Activated CD4-positive, alpha-beta T cell treated with anti-CD3 and anti-CD28 coated beads for 24 hours (primary cell): ENCODE results near the gene SYT17.
A peak's percentile ranks its signal among the peaks of the same experiment; 100 is the strongest.

ENCODE experiments used
- DNase-seq, 2 donors: peaks; one replicate each; pipeline ENCODE4 v3.0.0-alpha.2; 2020; ENCODE audit warnings: low read depth in 2 of 2

The SYT17 gene

DNA sequence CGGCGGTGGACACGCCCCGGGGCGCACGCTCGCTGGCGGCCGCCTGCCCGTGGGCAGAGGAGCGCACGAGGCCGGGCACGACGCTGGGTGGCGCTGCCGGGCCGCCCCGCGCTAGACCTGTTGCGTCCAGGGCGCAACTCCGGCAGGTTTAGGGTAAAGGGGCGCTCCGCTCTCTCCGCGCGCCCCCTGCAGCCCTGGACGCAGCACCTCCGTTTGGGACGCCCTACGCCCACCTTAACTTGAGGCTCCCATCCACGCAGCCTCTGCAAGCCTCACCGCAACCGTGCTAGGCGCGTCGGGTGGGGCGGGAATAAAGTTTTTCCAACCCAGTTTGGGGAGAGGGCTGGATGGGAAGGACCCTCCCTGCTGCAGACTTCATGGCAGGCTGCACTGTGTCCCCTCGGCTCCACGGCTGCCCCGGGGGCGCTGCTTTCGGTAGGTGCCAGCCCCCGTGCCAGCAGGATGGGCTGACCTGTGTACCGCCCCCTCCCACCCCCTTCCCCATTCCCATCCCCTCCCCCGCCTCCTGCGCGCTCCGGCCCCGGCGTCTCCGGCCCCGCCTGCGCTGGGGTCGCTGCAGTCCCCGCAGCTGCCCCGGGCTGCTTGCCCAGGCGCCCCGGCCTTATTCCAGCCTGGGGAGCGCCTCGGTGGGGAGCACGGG is at the start of gene SYT17:
Gene SYT17 (plus strand): TSS at position 531 of the 661 bp plus-strand sequence. CDS start 407 bp downstream, outside the sequence.
- peak; percentile 18 to 30 for DNase-seq

- DNase-seq, result no peak
Observed at GRCh38 chr16:19118938-19119431, 49.1 kb upstream of the SYT17 start.

DNA sequence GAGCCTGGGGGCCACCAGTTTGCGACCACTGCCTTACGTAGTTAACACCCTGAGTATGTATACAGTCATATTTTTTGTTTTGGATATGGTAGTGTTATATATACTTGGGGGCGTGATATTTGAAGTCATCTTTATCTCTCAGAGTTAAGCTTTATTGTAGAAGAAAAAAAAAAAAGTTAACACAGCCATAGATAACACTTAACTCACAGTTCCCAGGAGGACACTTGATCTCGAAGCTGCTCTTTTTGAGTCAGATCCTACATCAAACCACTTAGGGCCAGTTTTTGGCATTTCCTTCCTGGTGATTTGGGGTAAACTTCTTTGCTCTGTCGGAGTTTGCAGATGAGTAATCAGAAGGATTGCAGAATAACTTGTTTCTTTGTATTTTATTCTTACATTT is 48.5 kb upstream of the SYT17 start:
- DNase-seq, result no peak

DNA sequence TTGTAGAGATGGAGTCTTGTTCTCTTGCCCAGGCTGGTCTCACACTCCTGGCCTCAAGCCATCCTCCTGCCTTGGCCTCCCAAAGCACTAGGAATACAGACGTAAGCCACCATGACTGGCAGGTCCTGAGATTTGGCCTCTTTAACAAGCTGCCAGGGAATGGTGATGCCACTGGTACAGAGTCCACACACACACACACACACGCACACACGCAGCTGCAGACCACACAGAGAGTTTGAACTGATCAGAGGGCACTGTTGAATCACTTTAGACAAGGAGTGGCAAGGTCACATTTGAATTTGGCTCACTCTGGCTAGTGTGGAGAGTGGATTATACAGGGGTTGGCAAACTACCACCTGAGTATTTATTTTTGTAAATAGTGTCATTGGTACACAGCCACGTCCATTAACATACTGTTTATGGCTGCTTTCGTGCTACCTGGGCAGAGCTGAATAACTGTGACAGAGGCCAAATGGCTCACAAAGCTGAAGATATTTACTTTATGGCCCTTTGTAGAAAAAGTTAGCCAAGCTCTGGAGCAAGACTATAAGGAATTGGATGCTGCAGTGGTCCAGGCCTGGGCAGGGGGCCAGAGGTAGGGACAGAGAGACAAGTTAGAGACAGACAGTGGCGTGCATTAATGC is 44.4 kb upstream of the SYT17 start:
- DNase-seq, result no peak

DNA sequence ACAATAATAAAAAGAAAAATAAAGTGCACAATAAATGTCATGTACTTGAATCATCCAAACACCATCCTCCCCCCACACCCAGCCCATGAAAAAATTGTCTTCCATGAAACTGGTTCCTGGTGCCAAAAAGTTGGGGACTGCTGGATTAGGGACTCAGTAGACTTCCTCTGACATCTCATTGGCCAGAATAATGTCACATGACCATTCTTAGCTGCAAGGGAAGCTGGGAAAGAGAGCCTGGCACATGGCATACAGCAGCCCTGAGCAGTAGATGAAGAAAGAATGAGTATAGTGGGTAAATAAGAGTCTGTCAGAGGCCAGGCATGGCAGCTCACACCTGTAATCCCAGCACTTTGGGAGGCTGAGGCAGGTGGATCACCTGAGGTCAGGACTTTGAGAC is 41.7 kb upstream of the SYT17 start:
- DNase-seq, result no peak

DNA sequence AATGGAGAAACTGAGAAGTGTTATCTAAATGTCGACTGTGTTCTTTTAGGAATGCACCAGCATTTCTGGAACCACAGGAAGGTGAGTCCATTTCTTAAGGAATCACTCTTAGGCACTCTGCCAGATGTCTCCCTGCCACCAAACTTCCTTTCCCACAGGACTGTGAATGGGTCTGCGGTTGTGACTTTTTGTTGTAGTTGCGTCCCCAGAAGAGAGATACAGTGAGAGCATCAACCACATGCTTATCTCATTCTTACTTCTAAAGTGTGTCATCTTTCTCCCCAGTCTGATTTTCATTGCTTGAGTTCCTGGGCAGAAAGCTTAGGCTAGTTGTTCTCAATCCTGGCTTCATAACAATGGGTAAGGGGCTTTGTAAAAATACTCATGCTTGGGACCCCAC is 40.8 kb upstream of the SYT17 start:
- no peak for DNase-seq

GRCh38 chr16:19127674-19128131 is 40.3 kb upstream of the SYT17 start:
- no peak for DNase-seq

DNA sequence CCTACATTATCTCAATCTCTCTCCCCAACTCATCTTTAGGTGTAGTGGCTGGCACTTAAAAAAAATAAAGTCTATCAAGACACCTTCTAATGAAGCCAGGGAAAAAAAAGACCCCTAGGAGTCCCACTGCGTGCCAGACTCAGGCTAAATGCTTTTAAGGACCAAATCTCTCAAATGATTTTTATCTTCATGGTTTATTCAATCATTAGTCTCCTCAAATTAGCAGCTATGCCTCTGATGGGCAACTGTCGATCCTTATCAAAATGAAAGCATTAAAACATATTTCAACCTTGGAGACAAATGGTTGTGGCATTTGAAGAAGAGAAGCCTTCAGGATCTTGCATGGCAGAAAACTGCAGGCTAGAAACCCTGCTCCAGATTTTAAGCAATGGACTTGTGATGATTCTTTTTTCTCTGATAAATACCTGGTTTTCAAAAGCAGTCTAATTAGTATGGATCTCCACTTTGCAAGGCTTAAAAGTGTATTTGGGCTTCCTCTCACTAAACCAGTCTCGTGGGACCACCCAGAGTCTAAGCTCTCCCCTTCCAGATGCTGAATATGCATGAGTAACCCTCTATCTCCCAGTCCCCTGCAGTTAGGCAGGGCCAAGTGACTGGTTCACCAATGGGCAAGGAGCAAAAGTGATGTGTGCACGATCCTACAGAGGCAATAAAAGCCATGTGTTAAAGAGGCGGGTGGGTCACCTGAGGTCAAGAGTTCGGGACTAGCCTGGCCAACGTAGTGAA is 39.4 kb upstream of the SYT17 start:
- DNase-seq, result no peak

- DNase-seq, result no peak
Observed at GRCh38 chr16:19130385-19130784, 37.7 kb upstream of the SYT17 start.

DNA sequence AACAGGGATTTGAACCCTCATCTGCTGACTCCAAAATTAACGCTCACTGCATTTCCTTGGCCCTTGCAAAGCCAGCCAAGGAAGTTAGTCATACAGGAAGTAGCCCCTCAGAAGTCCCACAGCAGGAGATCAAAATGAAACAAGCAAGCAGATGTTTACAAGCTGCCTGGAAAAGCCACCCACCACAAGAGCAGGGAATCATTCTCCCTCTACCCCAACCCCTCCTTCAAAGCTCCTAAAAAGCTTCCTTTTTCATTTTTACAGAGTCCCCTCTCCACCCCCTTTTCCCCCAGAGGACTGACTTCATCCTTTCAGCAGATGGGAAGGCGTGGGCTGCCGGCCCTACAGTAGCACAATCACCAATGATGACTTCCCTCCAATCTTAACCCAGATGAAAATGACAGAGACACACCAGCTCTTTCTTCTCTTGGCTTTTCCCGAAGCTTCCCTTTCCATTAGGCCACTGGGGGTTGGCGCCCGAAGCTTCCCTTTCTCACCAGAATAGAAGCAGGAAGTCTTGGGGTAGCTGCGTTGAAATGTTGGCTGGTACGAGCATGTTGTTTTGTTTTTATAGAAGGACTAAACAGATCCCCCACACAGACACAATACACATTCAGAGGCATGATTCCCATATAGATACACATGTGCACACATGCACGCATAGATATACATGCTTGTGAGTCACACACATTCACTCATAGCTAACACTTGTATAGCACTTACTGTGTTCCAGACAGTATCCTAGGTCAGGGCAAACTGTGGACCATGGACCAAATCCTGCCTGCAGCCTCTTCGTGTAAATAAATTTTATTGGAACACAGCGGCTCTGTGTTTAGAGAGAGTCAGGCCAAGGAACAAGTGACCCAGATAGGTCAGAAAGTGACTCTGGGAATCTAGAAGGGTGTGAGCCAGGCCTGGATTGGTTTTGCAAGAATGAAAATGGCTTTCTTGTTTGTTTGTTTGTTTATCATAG is 36.9 kb upstream of the SYT17 start:
- DNase-seq, result no peak

- DNase-seq, result no peak
Observed at GRCh38 chr16:19131825-19132218, 36.2 kb upstream of the SYT17 start.

- no peak for DNase-seq
Observed at GRCh38 chr16:19132255-19132654, 35.8 kb upstream of the SYT17 start.

- DNase-seq, result no peak
Observed at GRCh38 chr16:19132898-19133297, 35.1 kb upstream of the SYT17 start.

DNA sequence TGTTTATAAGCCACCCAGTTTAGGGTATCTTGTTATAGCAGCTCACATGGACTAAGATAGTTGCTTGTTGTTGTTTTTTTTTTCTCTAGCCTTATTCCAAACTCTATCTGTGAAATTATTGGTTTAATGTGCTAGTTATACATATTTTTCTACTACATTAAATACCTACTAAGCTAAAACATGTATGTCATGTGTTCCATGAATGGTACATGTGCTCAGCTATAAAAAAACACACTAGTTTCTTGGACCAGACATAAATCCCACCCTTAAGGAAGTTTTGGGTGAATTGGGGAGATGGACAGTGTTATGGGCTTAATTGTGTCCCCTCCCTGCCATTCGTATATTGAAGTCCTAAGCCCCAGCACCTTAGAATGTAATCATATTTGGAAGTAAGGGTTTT is 34.4 kb upstream of the SYT17 start:
- no peak for DNase-seq

GRCh38 chr16:19135201-19135842 is 32.7 kb upstream of the SYT17 start:
- no peak for DNase-seq

- no peak for DNase-seq
Observed at GRCh38 chr16:19135896-19136438, 32.1 kb upstream of the SYT17 start.

DNA sequence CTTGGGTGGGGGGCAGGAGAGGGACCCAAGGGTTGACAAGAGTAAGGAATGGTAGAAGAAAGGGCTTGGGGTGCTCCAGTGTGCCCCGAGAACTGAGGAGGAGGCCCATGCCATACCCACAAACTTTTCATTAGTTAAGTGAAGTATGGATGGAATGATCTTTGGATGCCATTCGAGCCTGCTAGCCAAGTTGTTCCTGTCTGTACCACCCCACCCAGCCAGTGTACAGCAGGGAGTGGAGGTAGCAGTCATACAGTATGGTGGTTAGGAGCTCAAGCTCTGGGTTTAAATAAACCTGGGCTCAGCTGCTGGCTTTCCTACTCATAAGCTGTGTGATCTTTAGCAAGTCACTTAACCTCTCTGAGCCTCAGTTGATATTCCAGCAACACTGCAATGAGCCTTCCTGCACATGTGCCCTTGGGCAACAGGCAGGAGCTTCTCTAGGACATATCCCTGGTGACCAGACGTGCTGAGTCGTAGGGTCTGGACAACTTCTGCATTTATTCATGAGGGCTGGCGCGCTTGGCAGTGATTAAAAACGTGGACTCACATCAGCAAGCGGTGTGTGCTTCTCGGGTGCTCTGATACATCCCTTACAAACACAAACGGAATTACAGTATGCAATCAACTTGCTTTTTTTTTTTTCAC is 31.4 kb upstream of the SYT17 start:
- DNase-seq, result no peak

DNA sequence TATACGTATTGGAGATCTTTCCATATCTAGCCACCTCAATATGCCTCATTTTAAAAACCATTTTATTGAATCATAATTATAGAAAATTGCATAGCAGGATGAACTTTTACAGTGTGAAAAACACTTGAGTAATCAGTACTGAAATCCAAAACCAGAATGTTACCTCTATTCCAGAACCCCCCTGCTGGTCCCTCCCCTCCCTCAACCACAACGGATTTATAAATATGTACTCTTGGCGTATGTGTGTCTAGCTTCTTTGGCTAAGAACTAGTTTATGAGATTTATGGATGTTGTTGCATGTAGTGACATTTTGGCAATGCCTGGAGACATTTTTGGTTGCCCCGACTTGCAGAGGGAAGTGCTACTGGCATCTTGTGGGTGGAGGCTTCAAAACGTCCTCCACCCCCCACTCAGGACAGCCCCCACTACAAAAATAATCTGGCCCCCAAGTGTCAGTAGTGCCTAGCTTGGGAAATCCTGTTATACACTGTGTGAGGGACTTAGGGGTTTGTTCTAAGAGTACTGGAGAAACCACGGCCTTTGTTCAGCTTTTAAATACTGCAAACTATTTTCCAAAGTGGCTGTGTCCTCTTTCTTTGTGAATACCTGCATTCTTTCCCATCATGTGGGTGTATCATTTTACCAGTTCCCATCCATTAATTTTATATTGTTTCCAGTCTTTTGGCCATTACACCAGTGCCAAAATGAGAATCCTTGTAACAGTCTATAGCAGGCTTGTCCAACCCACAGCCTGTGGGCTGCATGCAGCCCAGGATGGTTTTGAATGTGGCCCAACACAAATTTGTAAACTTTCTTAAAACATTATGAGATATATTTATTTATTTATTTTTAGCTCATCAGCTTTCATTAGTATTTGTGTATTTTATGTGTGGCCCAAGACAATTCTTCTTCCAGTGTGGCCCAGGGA is 30.6 kb upstream of the SYT17 start:
- no peak for DNase-seq

GRCh38 chr16:19138601-19139000 is 29.4 kb upstream of the SYT17 start:
- DNase-seq, result no peak
